HEK293 (cell line): ENCODE data around the gene CCDC150.

ENCODE experiments used
- CTCF ChIP-seq: fragments of 450-650 bp; formaldehyde crosslinking; IDR thresholded peaks from 2 replicates; pipeline ENCODE4 v1.5.1; 2016; ENCODE audit warnings: missing biosample characterization, missing genetic modification characterization
- GLI2 ChIP-seq: fragments of 450-650 bp; formaldehyde crosslinking; IDR thresholded peaks from 2 replicates; pipeline ENCODE4; 2017; ENCODE audit warnings: missing biosample characterization, missing genetic modification characterization, low read depth, borderline replicate concordance
- KLF1 ChIP-seq: fragments of 450-650 bp; formaldehyde crosslinking; IDR thresholded peaks from 2 replicates; pipeline ENCODE4 v1.5.1; 2016; ENCODE audit warnings: missing biosample characterization, missing genetic modification characterization
- SALL2 ChIP-seq: fragments of 450-650 bp; formaldehyde crosslinking; IDR thresholded peaks from 2 replicates; pipeline ENCODE4 v1.5.0; 2017; ENCODE audit warnings: missing biosample characterization, mild to moderate bottlenecking, missing genetic modification characterization, borderline replicate concordance
- ZNF146 ChIP-seq: fragments of 450-650 bp; formaldehyde crosslinking; IDR thresholded peaks from 2 replicates; pipeline ENCODE4 v1.5.1; 2016; ENCODE audit warnings: missing biosample characterization, missing genetic modification characterization
- ZNF169 ChIP-seq: fragments of 450-650 bp; formaldehyde crosslinking; IDR thresholded peaks from 2 replicates; pipeline ENCODE4 v1.5.1; 2016; ENCODE audit warnings: missing biosample characterization, missing genetic modification characterization
- ZNF394 ChIP-seq: fragments of 450-650 bp; formaldehyde crosslinking; IDR thresholded peaks from 2 replicates; pipeline ENCODE4 v1.5.1; 2016; ENCODE audit warnings: missing biosample characterization, missing genetic modification characterization, mild to moderate bottlenecking, moderate library complexity, borderline replicate concordance
- ZNF555 ChIP-seq: fragments of 450-650 bp; formaldehyde crosslinking; conservative IDR thresholded peaks from 2 replicates; pipeline ENCODE4 v1.5.1; 2017; ENCODE audit warnings: missing biosample characterization, mild to moderate bottlenecking, missing genetic modification characterization, inconsistent platforms
- ZNF776 ChIP-seq: fragments of 450-650 bp; formaldehyde crosslinking; IDR thresholded peaks from 2 replicates; pipeline ENCODE4 v1.5.0; 2017; ENCODE audit warnings: missing biosample characterization, missing genetic modification characterization, borderline replicate concordance
- TF ChIP-seq, protein P1 (sequence below): fragments of 450-650 bp; formaldehyde crosslinking; IDR thresholded peaks from 2 replicates; pipeline ENCODE4 v1.5.1; 2016; ENCODE audit warnings: missing biosample characterization, missing genetic modification characterization

DNA sequence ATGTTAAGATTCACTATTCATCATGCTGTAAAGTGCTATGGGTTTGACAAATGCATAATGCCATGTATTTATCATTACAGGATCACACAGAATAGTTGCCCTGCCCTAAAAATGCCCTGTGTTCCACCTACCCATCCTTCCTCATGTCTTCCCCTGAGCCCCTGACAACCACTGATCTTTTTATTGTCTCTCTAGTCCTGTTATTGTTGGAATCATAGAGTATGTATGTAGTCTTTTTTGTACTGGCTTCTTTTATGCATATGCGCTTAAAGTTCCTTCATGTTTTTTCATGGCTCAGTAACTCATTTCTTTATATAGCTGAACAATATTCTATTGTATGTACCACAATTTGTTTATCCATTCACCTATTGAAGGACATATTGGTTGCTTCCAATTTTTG is 20.3 kb downstream of the CCDC150 start:
- TF ChIP-seq ZNF146 (tag by site-specific recombination) (no peak), KLF1 (tag by site-specific recombination) (no peak), ZNF394 (tag by site-specific recombination) (no peak), CTCF (tag by site-specific recombination) (no peak), ZNF776 (no peak), SALL2 (tag by site-specific recombination) (no peak), ZNF169 (tag by site-specific recombination) (no peak), GLI2 (tag by site-specific recombination) (no peak), ZNF555 (tag by site-specific recombination) (no peak)
- TF ChIP-seq, protein P1, sequence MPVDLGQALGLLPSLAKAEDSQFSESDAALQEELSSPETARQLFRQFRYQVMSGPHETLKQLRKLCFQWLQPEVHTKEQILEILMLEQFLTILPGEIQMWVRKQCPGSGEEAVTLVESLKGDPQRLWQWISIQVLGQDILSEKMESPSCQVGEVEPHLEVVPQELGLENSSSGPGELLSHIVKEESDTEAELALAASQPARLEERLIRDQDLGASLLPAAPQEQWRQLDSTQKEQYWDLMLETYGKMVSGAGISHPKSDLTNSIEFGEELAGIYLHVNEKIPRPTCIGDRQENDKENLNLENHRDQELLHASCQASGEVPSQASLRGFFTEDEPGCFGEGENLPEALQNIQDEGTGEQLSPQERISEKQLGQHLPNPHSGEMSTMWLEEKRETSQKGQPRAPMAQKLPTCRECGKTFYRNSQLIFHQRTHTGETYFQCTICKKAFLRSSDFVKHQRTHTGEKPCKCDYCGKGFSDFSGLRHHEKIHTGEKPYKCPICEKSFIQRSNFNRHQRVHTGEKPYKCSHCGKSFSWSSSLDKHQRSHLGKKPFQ (tag by site-specific recombination): no peak
